A673 (cell line): ENCODE data around the gene C11orf68.

Source experiments
- CTCF ChIP-seq: fragments of 300-800, 200-600 bp; sonication (generic); conservative IDR thresholded peaks from 2 replicates; pipeline ENCODE4 v1.5.1; 2017; ENCODE audit warnings: low read depth, mild to moderate bottlenecking, antibody characterized with exemption, low read length, moderate library complexity, mixed read lengths
- EZH2 ChIP-seq: fragments of 200-600 bp; sonication (generic); IDR thresholded peaks from 2 replicates; pipeline ENCODE4 v1.6.1; 2017; ENCODE audit warnings: borderline replicate concordance, low read depth, mild to moderate bottlenecking, mixed read lengths, antibody characterized with exemption, low read length; ENCODE audit not compliant: poor library complexity, severe bottlenecking

- TF ChIP-seq CTCF (no peak), EZH2 (no peak)
These were observed 15.2 kb upstream of the C11orf68 start for GRCh38 chr11:65934014-65934413.
